Measurements from ENCODE around the gene SCG5. TPM values are rescaled to one million over a fixed set of nuclear protein-coding genes. Genes with fewer than 3 reads are reported as not detected.

Gene SCG5
- total RNA-seq, 4 donors from 2014 or later = 1.2 to 6.6 (median 2.9) TPM

DNA sequence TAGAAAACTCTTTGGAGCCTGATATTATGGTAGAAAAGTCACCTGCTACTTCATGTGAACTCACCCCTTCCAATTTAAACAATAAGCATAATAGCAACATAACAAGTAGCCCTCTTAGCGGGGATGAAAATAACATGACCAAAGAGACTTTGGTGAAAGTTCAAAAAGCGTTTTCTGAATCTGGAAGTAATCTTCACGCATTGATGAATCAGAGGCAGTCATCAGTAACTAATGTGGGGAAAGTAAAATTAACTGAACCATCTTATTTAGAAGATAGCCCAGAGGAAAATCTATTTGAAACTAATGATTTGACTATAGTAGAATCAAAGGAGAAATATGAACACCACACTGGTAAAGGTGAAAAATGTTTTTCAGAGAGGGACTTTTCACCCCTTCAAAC lies 5.1 kb upstream of the SCG5 start:
- intact Hi-C loops (cut with DNase I) = no loop called here
- WGBS = 97% methylated on average over 3 of the region's 3 CpGs
- Histone ChIP-seq H3K36me3 (no peaks in the 10 kb centered on the region), H3K4me1 (peaks cover 0 to 2% (median under 1%) of the 10 kb centered on the region in 4 donors), H3K4me3 (no peak overlapping the region), H3K27me3 (peaks cover 0 to 1% (median under 1%) of the 10 kb centered on the region in 4 donors), H3K9me3 (no peaks in the 10 kb centered on the region), H3K27ac (replicated peaks in 1 of 4) (no peak overlapping the region)
- TF ChIP-seq CTCF (IDR thresholded peaks at IDR 0.05) = no peak
- no peak for TF ChIP-seq POLR2AphosphoS5 (IDR thresholded peaks at IDR 0.05)
- no peak for TF ChIP-seq POLR2A (IDR thresholded peaks at IDR 0.05; ENCODE audit: low read depth)
- TF ChIP-seq EP300 (IDR thresholded peaks at IDR 0.05) = no peak
- DNase-seq (ENCODE audit: extremely low spot score) = no peak

DNA sequence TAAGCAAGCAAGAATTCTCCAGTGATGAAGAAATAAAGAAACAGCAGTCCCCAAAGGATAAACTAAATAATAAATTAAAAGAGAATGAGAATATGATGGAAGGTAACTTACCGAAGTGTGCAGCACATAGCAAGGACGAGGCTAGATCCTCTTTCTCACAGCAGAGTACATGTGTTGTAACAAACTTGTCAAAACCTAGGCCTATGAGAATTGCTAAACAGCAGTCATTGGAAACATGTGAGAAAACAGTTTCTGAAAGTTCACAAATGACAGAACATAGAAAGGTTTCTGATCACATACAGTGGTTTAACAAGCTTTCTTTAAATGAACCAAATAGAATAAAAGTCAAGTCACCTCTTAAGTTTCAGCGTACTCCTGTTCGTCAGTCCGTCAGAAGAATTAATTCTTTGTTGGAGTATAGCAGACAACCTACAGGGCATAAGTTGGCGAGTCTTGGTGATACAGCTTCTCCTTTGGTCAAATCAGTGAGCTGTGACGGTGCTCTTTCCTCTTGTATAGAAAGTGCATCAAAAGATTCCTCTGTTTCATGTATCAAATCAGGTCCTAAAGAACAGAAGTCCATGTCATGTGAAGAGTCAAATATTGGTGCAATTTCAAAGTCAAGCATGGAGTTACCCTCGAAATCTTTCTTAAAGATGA lies 4.5 kb upstream of the SCG5 start:
- TF ChIP-seq EP300 (IDR thresholded peaks at IDR 0.05) (no peak), POLR2A (IDR thresholded peaks at IDR 0.05; ENCODE audit: low read depth) (no peak), POLR2AphosphoS5 (IDR thresholded peaks at IDR 0.05) (no peak), CTCF (IDR thresholded peaks at IDR 0.05) (no peak)
- Histone ChIP-seq H3K4me3 (no peak overlapping the region), H3K36me3 (no peaks in the 10 kb centered on the region), H3K27me3 (peaks cover 0 to 8% (median 2%) of the 10 kb centered on the region in 4 donors), H3K27ac (replicated peaks in 1 of 4) (no peak overlapping the region), H3K4me1 (peaks cover 0 to 7% (median 6%) of the 10 kb centered on the region in 4 donors), H3K9me3 (no peaks in the 10 kb centered on the region)
- no peak for DNase-seq (ENCODE audit: extremely low spot score)
- intact Hi-C loops (cut with DNase I) = no loop called here
- 90% methylated on average over 8 of the region's 8 CpGs for WGBS

DNA sequence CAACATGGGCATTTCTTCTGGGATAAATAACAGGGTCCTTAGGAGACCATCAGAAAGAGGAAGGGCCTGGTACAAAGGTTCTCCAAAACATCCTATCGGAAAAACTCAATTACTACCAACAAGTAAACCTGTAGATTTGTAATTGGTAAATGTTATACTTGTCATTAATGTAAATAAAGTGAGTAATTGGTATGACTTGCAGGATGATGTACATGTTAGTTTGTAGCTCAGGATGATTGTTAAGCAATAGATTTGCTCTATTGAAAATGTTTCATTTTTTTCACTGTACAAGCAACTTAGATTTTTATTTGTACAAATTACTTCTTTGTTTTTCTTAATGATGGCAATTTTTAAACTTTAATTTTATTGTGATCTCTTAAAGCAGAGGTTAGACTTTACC lies 3.8 kb upstream of the SCG5 start:
- 88% methylated on average over 1 of the region's 1 CpG for WGBS
- intact Hi-C loops (cut with DNase I) = no loop called here
- DNase-seq (ENCODE audit: extremely low spot score) = no peak
- H3K9me3 ChIP-seq = no peaks in the 10 kb centered on the region
- H3K27ac ChIP-seq (replicated peaks in 1 of 4) = no peak overlapping the region
- no peak for TF ChIP-seq CTCF (IDR thresholded peaks at IDR 0.05)
- no peak for TF ChIP-seq POLR2AphosphoS5 (IDR thresholded peaks at IDR 0.05)
- TF ChIP-seq POLR2A (IDR thresholded peaks at IDR 0.05; ENCODE audit: low read depth) = no peak
- TF ChIP-seq EP300 (IDR thresholded peaks at IDR 0.05) = no peak
- no peak overlapping the region for H3K4me3 ChIP-seq
- H3K27me3 ChIP-seq = peaks cover 0 to 14% (median 2%) of the 10 kb centered on the region in 4 donors
- no peaks in the 10 kb centered on the region for H3K36me3 ChIP-seq
- H3K4me1 ChIP-seq = peaks cover 0 to 7% (median 6%) of the 10 kb centered on the region in 4 donors

DNA sequence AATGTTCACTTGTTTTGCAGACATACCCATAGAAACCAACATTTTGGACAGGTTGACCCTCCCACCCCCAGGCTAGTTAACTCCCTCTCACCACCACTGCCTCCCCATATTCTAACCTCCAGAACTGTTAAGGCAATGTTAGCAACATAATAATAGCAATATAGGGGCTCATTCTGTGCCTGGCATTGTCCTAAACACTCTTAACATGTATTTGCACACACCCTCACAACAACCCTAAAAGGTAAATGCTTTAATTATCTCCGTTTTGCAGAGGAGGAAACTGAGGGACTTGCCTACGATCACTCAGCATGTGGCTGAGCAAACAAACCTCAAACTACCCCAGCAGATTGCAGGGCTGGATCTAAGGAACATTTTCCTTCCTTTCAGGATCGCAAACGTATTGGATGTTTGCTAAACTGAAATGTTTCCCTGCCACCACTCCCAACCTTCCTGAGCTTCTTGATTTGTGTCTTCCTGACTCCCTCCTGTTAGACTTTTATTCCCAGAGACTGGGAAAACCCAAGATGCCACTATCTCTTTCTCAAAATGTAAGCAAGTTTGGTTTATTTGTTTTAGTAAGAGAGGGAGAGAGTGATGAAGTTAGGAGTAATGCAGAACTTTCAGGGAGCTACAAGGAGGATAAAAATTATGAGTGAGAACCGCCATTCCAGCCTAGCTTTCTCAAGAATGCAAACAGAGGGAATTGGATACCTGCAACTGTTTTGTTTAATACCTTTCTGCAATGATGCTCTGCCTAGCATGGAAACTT lies 1.3 kb downstream of the SCG5 start:
- intact Hi-C loops (cut with DNase I) = no loop called here
- H3K4me1 ChIP-seq = peaks cover 0 to 7% (median 6%) of the 10 kb centered on the region in 4 donors
- H3K27me3 ChIP-seq = peaks cover 0 to 23% (median 2%) of the 10 kb centered on the region in 4 donors
- WGBS = 80% methylated on average over 5 of the region's 5 CpGs
- H3K9me3 ChIP-seq = no peaks in the 10 kb centered on the region
- DNase-seq (ENCODE audit: extremely low spot score) = no peak
- TF ChIP-seq CTCF (IDR thresholded peaks at IDR 0.05) (no peak), EP300 (IDR thresholded peaks at IDR 0.05) (no peak), POLR2AphosphoS5 (IDR thresholded peaks at IDR 0.05) (no peak), POLR2A (IDR thresholded peaks at IDR 0.05; ENCODE audit: low read depth) (no peak)
- no peaks in the 10 kb centered on the region for H3K36me3 ChIP-seq
- no peak overlapping the region for H3K4me3 ChIP-seq
- H3K27ac ChIP-seq (replicated peaks in 1 of 4) = no peak overlapping the region
